Osteocyte (in vitro differentiated cells): ENCODE results near the gene SLA2. TPM values are rescaled to one million over a fixed set of nuclear protein-coding genes. Genes with fewer than 3 reads are reported as not detected.

Source experiments
- DNase-seq: peaks from one replicate; pipeline ENCODE4 v3.0.0; 2021; ENCODE audit warnings: mixed read lengths; ENCODE audit not compliant: unreplicated experiment; ENCODE audit errors: extremely low spot score
- H3K27ac Mint-ChIP-seq: one replicate; pipeline ENCODE4 v1.8.0; 2021; ENCODE audit warnings: mild to moderate bottlenecking, mixed read lengths; ENCODE audit not compliant: unreplicated experiment
- H3K27me3 Mint-ChIP-seq: one replicate; pipeline ENCODE4 v1.8.0; 2021; ENCODE audit warnings: mixed read lengths; ENCODE audit not compliant: unreplicated experiment
- H3K36me3 Mint-ChIP-seq: one replicate; pipeline ENCODE4 v1.8.0; 2021; ENCODE audit warnings: mixed read lengths; ENCODE audit not compliant: unreplicated experiment
- H3K4me1 Mint-ChIP-seq: one replicate; pipeline ENCODE4 v1.8.0; 2021; ENCODE audit warnings: mixed read lengths; ENCODE audit not compliant: unreplicated experiment
- H3K4me3 Mint-ChIP-seq: one replicate; pipeline ENCODE4 v1.8.0; 2021; ENCODE audit warnings: mild to moderate bottlenecking, moderate library complexity, mixed read lengths; ENCODE audit not compliant: unreplicated experiment
- H3K9me3 Mint-ChIP-seq: one replicate; pipeline ENCODE4 v1.8.0; 2021; ENCODE audit warnings: mixed read lengths; ENCODE audit not compliant: unreplicated experiment
- CTCF ChIP-seq: fragments of 200-600 bp; sonication (generic); IDR thresholded peaks from 2 replicates; pipeline ENCODE4 v1.5.0; 2021; ENCODE audit warnings: antibody characterized with exemption, mild to moderate bottlenecking, moderate library complexity
- total RNA-seq: library from RNA; stranded (reverse); gene quantifications from 2 replicates; pipeline ENCODE4 v1.2.1, GENCODE V29; 2021

Gene SLA2
- total RNA-seq, 1 donor from 2014 or later: not detected

DNA sequence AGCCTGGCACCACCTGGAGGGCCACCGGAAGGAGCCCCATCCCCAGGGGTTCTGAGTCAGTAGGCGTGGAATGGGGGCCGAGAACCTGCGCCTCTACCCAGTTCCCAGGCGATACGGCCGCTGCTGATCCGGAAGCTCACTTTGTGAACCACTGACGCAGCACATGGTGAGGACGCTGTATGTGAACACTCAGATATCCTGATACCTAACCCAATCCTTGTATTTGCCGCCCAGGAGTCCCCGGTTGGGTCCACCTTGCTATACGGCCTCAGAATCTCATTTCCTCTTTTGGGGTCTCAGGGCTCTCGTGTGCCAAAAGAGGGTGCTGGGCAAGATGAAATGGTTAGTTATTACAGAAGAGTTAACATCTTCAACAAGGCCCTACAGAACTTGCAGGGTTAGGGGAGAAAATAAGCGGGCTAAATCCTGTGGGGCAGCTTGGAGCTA lies 41.0 kb downstream of the SLA2 start:
- H3K4me1 Mint-ChIP-seq: peaks cover 23% of the 10 kb centered on the region
- peaks cover 2% of the 10 kb centered on the region for H3K36me3 Mint-ChIP-seq
- no peaks in the 10 kb centered on the region for H3K9me3 Mint-ChIP-seq
- H3K4me3 Mint-ChIP-seq: peak overlapping the region; percentile 95
- H3K27ac Mint-ChIP-seq: peak overlapping the region; percentile 94
- H3K27me3 Mint-ChIP-seq: no peaks in the 10 kb centered on the region
- no peak for DNase-seq
- no peak for TF ChIP-seq CTCF

DNA sequence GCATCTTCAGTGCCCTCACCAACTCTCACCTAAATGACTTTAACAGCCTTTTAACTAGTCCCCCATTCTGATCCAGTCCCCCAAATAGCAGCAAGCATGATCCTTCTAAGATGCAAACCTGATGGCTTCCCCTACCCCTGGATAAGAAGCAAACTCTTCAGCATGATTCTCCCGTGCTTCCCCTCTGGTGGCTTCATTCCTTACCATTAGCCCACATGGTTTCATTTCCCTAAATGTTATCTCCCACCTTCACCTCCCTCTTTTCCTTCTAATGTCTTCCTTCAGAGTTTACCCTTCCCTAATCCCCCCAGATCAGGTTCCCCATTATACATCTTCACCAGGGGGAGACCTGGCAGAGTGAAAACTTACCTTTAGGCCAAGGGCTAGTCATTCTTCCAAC lies 44.5 kb downstream of the SLA2 start:
- no peak overlapping the region for H3K27ac Mint-ChIP-seq

GRCh38 chr20:36599912-36600345 lies 46.1 kb downstream of the SLA2 start:
- Mint-ChIP-seq H3K36me3 (no peaks in the 10 kb centered on the region), H3K4me3 (no peak overlapping the region), H3K4me1 (peaks cover 2% of the 10 kb centered on the region), H3K27me3 (no peaks in the 10 kb centered on the region), H3K27ac (no peak overlapping the region), H3K9me3 (no peaks in the 10 kb centered on the region)
- no peak for TF ChIP-seq CTCF
- no peak for DNase-seq

More for the DNA sequence above, 44.5 kb downstream of the SLA2 start:
- no peak for TF ChIP-seq CTCF
- Mint-ChIP-seq H3K9me3 (no peaks in the 10 kb centered on the region), H3K4me1 (peaks cover 9% of the 10 kb centered on the region), H3K36me3 (no peaks in the 10 kb centered on the region), H3K27me3 (no peaks in the 10 kb centered on the region), H3K4me3 (no peak overlapping the region)
- DNase-seq: no peak

DNA sequence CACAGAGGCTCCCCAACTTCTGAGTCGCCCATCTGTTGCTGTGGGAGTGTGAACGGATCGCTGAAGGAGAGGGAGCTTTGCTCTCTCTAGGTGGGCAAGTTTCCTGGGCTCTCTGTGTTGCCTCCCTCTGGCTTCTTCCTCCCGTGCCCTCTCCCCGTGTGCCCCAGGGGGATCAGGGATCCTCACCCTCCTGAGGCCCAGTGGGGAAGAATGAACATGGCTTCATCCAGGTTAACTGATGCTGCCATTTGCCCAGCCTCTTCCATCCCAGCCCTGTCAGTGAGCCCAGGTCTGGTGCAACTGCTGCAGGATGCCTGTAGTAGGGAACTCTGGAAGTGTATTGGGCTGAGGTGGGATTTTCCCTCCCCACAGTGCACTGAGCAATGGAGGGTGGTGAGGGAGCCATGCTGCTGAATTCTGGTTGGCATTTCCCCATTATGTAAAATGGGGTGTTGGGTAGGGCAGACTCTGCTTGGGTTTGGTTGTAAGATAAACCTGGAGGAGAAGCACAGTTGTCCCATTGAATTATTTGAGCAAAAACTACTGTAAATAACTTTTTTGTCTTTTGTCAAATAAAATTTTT lies 52.6 kb downstream of the SLA2 start:
- no peak overlapping the region for H3K4me3 Mint-ChIP-seq
- no peak for TF ChIP-seq CTCF
- peaks cover 2% of the 10 kb centered on the region for H3K36me3 Mint-ChIP-seq
- no peak overlapping the region for H3K27ac Mint-ChIP-seq
- no peaks in the 10 kb centered on the region for H3K9me3 Mint-ChIP-seq
- no peak for DNase-seq
- peaks cover 12% of the 10 kb centered on the region for H3K4me1 Mint-ChIP-seq
- H3K27me3 Mint-ChIP-seq: no peaks in the 10 kb centered on the region

DNA sequence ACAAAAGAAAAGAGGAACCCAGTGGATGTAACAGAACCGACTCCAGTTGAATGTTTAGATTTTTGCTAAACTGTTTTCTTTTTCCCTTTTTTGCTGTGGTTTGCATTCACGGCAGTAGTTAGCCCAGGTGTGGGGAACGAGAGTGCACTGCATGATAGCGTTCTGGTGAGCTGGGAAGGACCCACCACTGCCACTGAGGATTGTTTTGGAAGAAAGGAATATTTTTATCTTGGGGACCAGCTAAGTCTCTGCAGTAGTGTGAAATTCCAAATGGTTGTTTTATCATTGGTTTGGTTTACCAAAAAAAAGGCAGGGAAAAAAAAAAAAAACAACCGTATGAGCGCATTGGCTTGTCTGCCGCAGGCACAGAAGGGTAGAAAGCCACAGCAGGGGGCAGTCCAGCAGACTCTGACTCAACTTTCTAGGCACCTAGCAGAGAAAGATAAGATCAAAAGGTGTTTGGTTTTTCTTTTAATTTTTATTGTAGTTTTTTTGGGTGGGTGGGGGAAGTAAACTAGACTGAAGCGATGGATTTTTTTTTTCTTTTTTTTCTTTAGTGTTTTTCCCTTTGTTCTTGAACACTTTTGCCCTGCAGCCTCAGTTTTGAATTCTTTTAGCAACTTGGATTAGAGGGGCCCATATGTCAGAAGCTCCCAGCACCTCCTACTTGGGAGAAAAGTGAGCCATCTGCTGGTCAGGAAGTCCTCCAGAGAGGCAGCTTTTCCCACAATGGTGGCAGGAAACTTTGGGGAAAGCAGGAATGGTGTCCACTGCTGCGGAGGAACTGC lies 53.9 kb downstream of the SLA2 start:
- Mint-ChIP-seq H3K27ac (peak overlapping the region; percentile 9), H3K4me3 (no peak overlapping the region), H3K9me3 (no peaks in the 10 kb centered on the region), H3K36me3 (peaks cover 5% of the 10 kb centered on the region), H3K27me3 (no peaks in the 10 kb centered on the region), H3K4me1 (peaks cover 12% of the 10 kb centered on the region)
- TF ChIP-seq CTCF: peak; percentile 65
- no peak for DNase-seq
